ENCODE results near the gene CPA3. TPM values are rescaled to one million over a fixed set of nuclear protein-coding genes. Genes with fewer than 3 reads are reported as not detected.
A peak's percentile ranks its signal among the peaks of the same experiment; 100 is the strongest.

Gene CPA3
- total and polyA plus RNA-seq, 3 experiments from 2014 or later, result not detected

DNA sequence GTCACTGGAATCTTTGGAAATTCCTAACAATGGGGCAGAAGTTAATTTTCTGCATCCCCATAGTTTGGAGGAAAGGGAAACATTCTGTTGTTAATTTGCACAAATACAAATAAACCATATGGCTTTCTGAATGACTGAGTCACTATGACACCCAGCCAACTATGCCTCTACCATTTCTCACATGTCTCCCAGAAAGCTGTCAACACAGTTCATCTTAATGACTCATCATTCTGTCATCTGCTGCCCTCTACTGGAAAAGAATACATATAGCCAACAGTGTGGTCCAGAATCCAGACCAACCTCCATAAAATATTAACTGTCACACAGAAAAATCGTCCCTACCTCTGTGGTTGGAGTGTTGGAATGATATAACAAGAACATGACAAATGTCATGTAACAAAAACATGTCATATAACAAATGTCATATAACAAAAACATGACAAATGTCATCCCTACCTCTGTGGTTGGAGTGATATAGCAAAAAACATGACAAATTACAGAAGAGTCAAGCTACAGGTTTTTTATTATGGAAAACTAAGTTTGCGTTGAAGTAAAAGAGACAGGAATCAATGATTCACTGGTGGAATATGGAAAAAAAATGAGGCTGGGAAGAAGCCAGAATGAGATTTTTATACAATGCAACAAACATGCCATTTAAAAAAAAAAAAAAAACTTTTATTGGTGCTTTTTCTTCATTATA lies 78.6 kb downstream of the CPA3 start:
- Mint-ChIP-seq H3K27me3 (peaks cover 0 to 19% of the 10 kb centered on the region in 2 donors), H3K9me3 (no peaks in the 10 kb centered on the region), H3K4me1 (no peaks in the 10 kb centered on the region), H3K36me3 (no peaks in the 10 kb centered on the region), H3K27ac (no peak overlapping the region), H3K4me3 (no peak overlapping the region)
- DNase-seq, result peak in 2 of 5 donors; percentile 19 to 30
- POLR2A ChIA-PET, result interaction anchor here (0.6 kb wide), 1 partner anchor 359 kb away, joined by 3 read pairs; no protein-coding TSS in a partner anchor
- CTCF ChIA-PET, result interaction anchor here (0.7 to 4.1 kb wide), 7 partner anchors 10 to 331 kb away, joined by 3 to 34 read pairs (median 4); partner anchors contain the start of gene HPS3
- Histone ChIP-seq H3K27me3 (ENCODE audit: insufficient read depth, low read length, poor library complexity, severe bottlenecking) (no peaks in the 10 kb centered on the region), H3K27ac (ENCODE audit: low read depth, low read length) (no peak overlapping the region), H3K4me1 (ENCODE audit: insufficient read depth, low read length) (no peaks in the 10 kb centered on the region), H3K4me3 (ENCODE audit: low read length) (no peak overlapping the region), H3K9me3 (ENCODE audit: low read length) (no peaks in the 10 kb centered on the region), H3K36me3 (ENCODE audit: insufficient read depth, low read length) (no peaks in the 10 kb centered on the region)

DNA sequence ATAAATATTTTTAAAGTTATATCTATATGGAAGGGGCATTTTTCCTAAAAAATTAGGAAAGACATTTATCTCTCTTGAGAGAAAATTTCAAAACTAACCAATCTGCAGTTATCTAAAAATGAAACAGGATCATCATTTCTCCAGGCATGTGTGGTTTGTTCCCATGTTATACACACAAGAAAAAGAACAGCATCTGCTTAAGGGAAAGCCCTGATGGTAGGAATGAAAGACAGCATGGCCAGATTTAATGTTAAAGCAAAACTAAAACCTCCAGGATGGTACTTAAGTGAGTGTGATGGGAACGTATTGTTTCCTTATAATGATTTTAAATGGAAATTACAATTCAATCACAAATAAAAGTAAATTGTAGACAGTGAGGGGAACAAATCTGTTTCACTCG lies 80.0 kb downstream of the CPA3 start:
- H3K27me3 ChIP-seq (ENCODE audit: insufficient read depth, low read length, poor library complexity, severe bottlenecking), result no peaks in the 10 kb centered on the region

More for the DNA sequence above, 80.0 kb downstream of the CPA3 start:
- Mint-ChIP-seq H3K4me3 (no peak overlapping the region), H3K27ac (no peak overlapping the region), H3K9me3 (no peaks in the 10 kb centered on the region), H3K4me1 (no peaks in the 10 kb centered on the region), H3K36me3 (no peaks in the 10 kb centered on the region), H3K27me3 (peaks cover 0 to 11% of the 10 kb centered on the region in 2 donors)
- Histone ChIP-seq H3K4me3 (ENCODE audit: low read length) (no peak overlapping the region), H3K36me3 (ENCODE audit: insufficient read depth, low read length) (no peaks in the 10 kb centered on the region), H3K27ac (ENCODE audit: low read depth, low read length) (no peak overlapping the region), H3K9me3 (ENCODE audit: low read length) (no peaks in the 10 kb centered on the region), H3K4me1 (ENCODE audit: insufficient read depth, low read length) (no peaks in the 10 kb centered on the region)
- ChIA-PET POLR2A (no interaction called here), CTCF (interaction anchor here (1.5 to 4.1 kb wide), 2 partner anchors 11 to 84 kb away, joined by 3 to 34 read pairs; no protein-coding TSS in a partner anchor)
- DNase-seq, result no peak

Other genes with a start within 250 kb of the CPA3 start
- gene AGTR1, start 167.4 kb upstream of the CPA3 start, total RNA-seq, result not detected
- not detected for gene AGTR1, start 167.4 kb upstream of the CPA3 start, polyA plus RNA-seq
- gene CPB1, start 37.5 kb upstream of the CPA3 start, total RNA-seq, result not detected
- not detected for gene CPB1, start 37.5 kb upstream of the CPA3 start, polyA plus RNA-seq
- gene GYG1, start 126.2 kb downstream of the CPA3 start, total RNA-seq, result 10 to 100 TPM; 31.9 to 35.0 TPM
- gene GYG1, start 126.2 kb downstream of the CPA3 start, polyA plus RNA-seq, result 78.3 TPM
- 10 to 100 TPM; 17.5 to 18.6 TPM for gene HLTF, start 221.2 kb downstream of the CPA3 start, total RNA-seq
- 20.9 TPM for gene HLTF, start 221.2 kb downstream of the CPA3 start, polyA plus RNA-seq

Data from CD8-positive, alpha-beta memory T cell (primary cell).